H1 (cell line): ENCODE results near the gene ACAP1. TPM values are rescaled to one million over a fixed set of nuclear protein-coding genes. Genes with fewer than 3 reads are reported as not detected.

Experiments used
- BRCA1 ChIP-seq: IDR thresholded peaks from 2 replicates; pipeline ENCODE4 v1.6.1; 2012; ENCODE audit warnings: low read depth, low read length, improper control_type of control experiment
- CBX8 ChIP-seq: fragments of 300-800, 300-1000 bp; sonication (generic); IDR thresholded peaks from 2 replicates; pipeline ENCODE4 v1.7.1; 2016; ENCODE audit warnings: low read depth, low read length, borderline replicate concordance
- CEBPB ChIP-seq: IDR thresholded peaks from 2 replicates; pipeline ENCODE4 v1.6.1; 2012; ENCODE audit warnings: low read depth, low read length
- CTCF ChIP-seq, 3 experiments: IDR thresholded peaks; 1 replicate in 2 of 3; 2 replicates in 1 of 3; pipeline versions ENCODE4 v1.5.1 to v1.6.1; 2011; ENCODE audit warnings: low read length in 3 of 3, mild to moderate bottlenecking in 3 of 3, inconsistent platforms in 2 of 3, low read depth in 1 of 3, moderate library complexity in 1 of 3; ENCODE audit not compliant: insufficient read depth in 1 of 3; ENCODE audit errors: control extremely low read depth in 1 of 3
- E2F6 ChIP-seq: IDR thresholded peaks from 2 replicates; pipeline ENCODE4 v1.6.1; 2012; ENCODE audit warnings: inconsistent platforms
- FOSL1 ChIP-seq: IDR thresholded peaks from 2 replicates; pipeline ENCODE4 v1.6.1; 2011; ENCODE audit warnings: mild to moderate bottlenecking, low read depth, low read length, moderate library complexity; ENCODE audit not compliant: insufficient read depth
- MAFK ChIP-seq: IDR thresholded peaks from 2 replicates; pipeline ENCODE4 v1.6.1; 2012; ENCODE audit warnings: low read depth, mild to moderate bottlenecking, improper control_type of control experiment, low read length
- NANOG ChIP-seq: IDR thresholded peaks from 2 replicates; pipeline ENCODE4 v1.6.1; 2011; ENCODE audit warnings: low read length, low read depth, mild to moderate bottlenecking, inconsistent platforms; ENCODE audit not compliant: insufficient read depth, poor library complexity, severe bottlenecking
- POLR2A ChIP-seq, 2 experiments: IDR thresholded peaks; 1 replicate in 1 of 2; 2 replicates in 1 of 2; pipeline ENCODE4 v1.6.1; 2011; ENCODE audit warnings: low read depth in 2 of 2, low read length in 2 of 2, mild to moderate bottlenecking in 2 of 2; ENCODE audit errors: control extremely low read depth in 1 of 2
- POU5F1 ChIP-seq: IDR thresholded peaks from 2 replicates; pipeline ENCODE4 v1.6.1; 2011; ENCODE audit warnings: low read depth, mild to moderate bottlenecking, low read length, moderate library complexity
- SIN3A ChIP-seq, 2 experiments: IDR thresholded peaks in 1 of 2; conservative IDR thresholded peaks in 1 of 2; 2 replicates each; pipeline ENCODE4 v1.6.1; 2011 to 2012; ENCODE audit warnings: low read length in 2 of 2, improper control_type of control experiment in 1 of 2, low read depth in 1 of 2, mild to moderate bottlenecking in 1 of 2
- SIRT6 ChIP-seq: IDR thresholded peaks from one replicate; pipeline ENCODE4 v1.7.1; 2012; ENCODE audit warnings: low read length, inconsistent platforms
- SIX5 ChIP-seq: IDR thresholded peaks from 2 replicates; pipeline ENCODE4 v1.6.1; 2011; ENCODE audit warnings: mild to moderate bottlenecking, low read depth, low read length
- SP1 ChIP-seq: IDR thresholded peaks from 2 replicates; pipeline ENCODE4 v1.6.1; 2011; ENCODE audit warnings: low read depth, low read length
- SUZ12 ChIP-seq: fragments of 200-600 bp; sonication (generic); IDR thresholded peaks from 2 replicates; pipeline ENCODE4 v1.6.1; 2012; ENCODE audit warnings: mild to moderate bottlenecking, inconsistent platforms, low read length, moderate library complexity, mixed read lengths
- TBP ChIP-seq: IDR thresholded peaks from 2 replicates; pipeline ENCODE4 v1.6.1; 2011; ENCODE audit warnings: low read depth, low read length, improper control_type of control experiment
- USF2 ChIP-seq: IDR thresholded peaks from 2 replicates; pipeline ENCODE4 v1.6.1; 2011; ENCODE audit warnings: low read length, improper control_type of control experiment
- polyA plus RNA-seq, 7 experiments: library from polyadenylated mRNA; depleted of rRNA in 3 of 7; stranded (reverse) in 5 of 7; unstranded in 2 of 7; fragments of >200 nt in 5 of 7; fragments of 200-250 nt in 2 of 7; gene quantifications; 1 replicate in 5 of 7; 2 replicates in 1 of 7; 4 replicates in 1 of 7; pipeline versions ENCODE4 v1.2.1 to v1.2.3, GENCODE V29; 2011 to 2013; ENCODE audit warnings: missing spikeins in 2 of 7, mixed read lengths in 2 of 7
- total RNA-seq: library from RNA; stranded (reverse); fragmentation: NEBNext Ultra II Directional; extraction: Animal tissue kit (Norgen Biotek cat#: 25700); gene quantifications from 2 replicates; pipeline ENCODE4 v1.2.1, GENCODE V29; 2021

Gene ACAP1
- total and polyA plus RNA-seq, 2 of the 8 experiments (the other 6 are each of a cell fraction or from before 2014, with no cell fraction given): 11.9 to 45.1 TPM

GRCh38 chr17:7383742-7384488 is 47.6 kb downstream of the ACAP1 start (continued):
- TF ChIP-seq SIRT6: no peak
- peak; percentile 91 for TF ChIP-seq E2F6
- TF ChIP-seq SIN3A (conservative IDR thresholded peaks at IDR 0.05 in 1 of 2, IDR thresholded peaks at IDR 0.05 in 1 of 2; ENCODE audit: low read depth in 1 of 2, low read length in 2 of 2): no peak; a peak in 1 of 4 replicates
- no peak for TF ChIP-seq CTCF (IDR thresholded peaks at IDR 0.05; ENCODE audit: control extremely low read depth in 1 of 3, insufficient read depth in 1 of 3, low read depth in 1 of 3, low read length in 3 of 3)
- TF ChIP-seq TBP: no peak; the same call in 1 of the 2 replicates
- no peak for TF ChIP-seq CBX8
- TF ChIP-seq BRCA1: no peak
- TF ChIP-seq USF2: peak; percentile 9; the same call in 1 of the 2 replicates
- TF ChIP-seq CEBPB: no peak
- TF ChIP-seq FOSL1: no peak
- peak in 1 of 2 experiments; percentile 28; a peak in 1 of 3 replicates for TF ChIP-seq POLR2A (IDR thresholded peaks at IDR 0.05; ENCODE audit: control extremely low read depth in 1 of 2, low read depth in 2 of 2, low read length in 2 of 2)
- TF ChIP-seq SUZ12: no peak
- TF ChIP-seq POU5F1: no peak
- no peak for TF ChIP-seq NANOG
- no peak for TF ChIP-seq MAFK
- no peak for TF ChIP-seq SIX5
- TF ChIP-seq SP1: no peak
